Bone marrow (tissue), 2 donors: ENCODE results near the gene NPAS3.

Experiments used
- DNase-seq, 2 donors: peaks; one replicate each; lab custom pipeline; 2025; lab: John Stamatoyannopoulos, UW

NPAS3 gene

DNA sequence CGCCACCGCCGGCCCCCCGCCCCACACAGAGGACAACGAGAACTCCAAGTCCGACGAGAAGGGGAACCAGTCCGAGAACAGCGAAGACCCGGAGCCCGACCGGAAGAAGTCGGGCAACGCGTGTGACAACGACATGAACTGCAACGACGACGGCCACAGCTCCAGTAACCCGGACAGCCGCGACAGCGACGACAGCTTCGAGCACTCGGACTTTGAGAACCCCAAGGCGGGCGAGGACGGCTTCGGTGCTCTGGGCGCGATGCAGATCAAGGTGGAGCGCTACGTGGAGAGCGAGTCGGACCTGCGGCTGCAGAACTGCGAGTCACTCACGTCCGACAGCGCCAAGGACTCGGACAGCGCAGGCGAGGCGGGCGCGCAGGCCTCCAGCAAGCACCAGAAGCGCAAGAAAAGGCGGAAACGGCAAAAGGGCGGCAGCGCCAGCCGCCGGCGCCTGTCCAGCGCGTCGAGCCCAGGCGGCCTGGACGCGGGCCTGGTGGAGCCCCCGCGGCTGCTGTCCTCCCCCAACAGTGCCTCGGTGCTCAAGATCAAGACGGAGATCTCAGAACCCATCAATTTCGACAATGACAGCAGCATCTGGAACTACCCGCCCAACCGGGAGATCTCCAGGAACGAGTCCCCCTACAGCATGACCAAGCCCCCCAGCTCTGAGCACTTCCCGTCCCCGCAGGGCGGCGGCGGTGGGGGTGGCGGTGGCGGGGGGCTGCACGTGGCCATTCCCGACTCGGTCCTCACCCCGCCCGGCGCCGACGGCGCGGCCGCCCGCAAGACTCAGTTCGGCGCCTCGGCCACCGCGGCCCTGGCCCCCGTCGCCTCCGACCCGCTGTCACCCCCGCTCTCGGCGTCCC lies 861.3 kb downstream of the NPAS3 start:
- no peak for DNase-seq

GRCh38 chr14:33800735-33801163 lies 862.1 kb downstream of the NPAS3 start:
- no peak for DNase-seq

GRCh38 chr14:33802737-33803136 lies 864.1 kb downstream of the NPAS3 start:
- no peak for DNase-seq

GRCh38 chr14:33805593-33805992 lies 866.9 kb downstream of the NPAS3 start:
- DNase-seq, result no peak

DNA sequence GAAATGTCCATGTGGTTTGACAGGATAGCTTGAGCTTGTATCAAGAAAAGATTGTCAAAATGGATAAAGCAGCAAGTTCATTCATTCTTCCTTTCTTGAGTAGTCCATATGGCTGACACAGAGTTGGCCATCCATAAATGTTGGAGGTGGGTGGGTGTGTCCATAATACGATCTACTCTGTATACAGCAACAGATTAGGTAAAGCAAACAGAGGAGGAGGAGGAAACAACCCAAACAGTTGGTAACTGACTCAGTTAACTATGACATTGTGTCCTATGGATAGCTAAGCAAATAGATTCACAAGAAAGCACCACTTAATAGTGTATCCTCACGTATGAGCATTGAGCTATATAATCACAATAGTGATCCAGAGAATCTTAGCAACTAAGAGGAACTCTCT lies 868.2 kb downstream of the NPAS3 start:
- no peak for DNase-seq

GRCh38 chr14:33808187-33808586 lies 869.5 kb downstream of the NPAS3 start:
- no peak for DNase-seq

DNA sequence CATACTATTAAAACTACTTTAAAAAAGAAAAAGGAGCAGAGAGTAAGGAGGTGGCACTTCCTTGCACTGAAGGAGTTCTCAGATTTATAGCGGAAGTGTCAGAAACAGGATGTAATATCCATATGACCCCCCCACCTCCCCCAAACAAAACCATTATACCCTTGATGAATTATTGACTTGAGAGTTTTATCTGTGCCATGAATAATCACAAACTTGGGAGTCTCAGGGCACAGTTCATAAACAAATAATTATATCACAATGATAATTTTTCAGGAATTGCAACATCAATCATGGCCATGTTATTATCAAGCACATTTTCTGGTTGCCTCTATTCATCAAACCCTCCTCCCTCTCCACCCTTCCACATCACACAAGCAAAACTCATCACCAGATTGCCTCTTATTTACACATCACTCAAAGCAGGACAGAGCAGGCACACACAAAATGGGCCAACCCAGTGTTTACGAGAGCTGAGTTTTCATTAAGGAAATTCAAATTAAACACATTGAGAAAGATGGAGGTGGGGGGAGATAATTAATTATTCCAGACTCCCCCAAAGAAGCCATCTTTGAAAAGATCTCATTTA lies 870.8 kb downstream of the NPAS3 start:
- DNase-seq, result no peak

- DNase-seq, result no peak
These were observed 871.6 kb downstream of the NPAS3 start for GRCh38 chr14:33810308-33810707.

DNA sequence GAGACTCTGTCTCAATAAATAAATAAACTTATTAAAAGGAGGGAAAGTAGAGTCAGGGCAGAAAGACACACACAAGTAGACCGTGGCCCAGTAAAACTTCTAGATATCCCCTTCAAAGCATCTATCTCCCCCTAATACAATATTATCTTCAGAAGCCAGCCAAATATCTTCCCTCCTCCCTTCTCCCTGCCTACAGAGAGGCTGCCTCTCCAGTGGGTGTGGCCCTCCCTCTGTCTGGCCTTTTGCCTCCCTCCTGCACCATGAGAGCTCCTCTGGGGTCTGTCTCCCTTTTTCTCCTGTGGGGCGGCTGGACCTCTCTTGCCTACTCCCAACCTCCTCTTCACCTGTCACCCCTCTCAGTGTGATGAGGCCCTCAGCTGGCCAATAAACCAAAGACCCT lies 873.0 kb downstream of the NPAS3 start:
- no peak for DNase-seq

DNA sequence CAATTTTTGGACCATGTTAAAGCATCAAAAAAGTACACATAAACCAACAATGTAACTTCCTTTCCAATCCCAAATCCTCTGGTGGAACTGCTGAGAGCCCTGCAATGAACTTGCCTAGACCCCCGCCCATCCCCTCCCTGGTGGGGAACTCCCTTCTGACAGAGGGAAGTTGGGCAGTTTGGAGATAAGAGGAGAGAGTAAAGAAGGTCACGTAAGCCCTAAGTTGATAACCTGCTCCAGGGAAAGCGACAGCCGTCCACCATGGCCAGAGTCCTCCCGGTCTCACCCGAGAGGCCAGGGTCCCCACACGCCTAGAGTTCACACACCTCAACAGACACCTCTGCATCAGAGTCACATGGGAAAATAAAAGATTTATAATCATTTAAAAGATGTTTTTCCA lies 873.5 kb downstream of the NPAS3 start:
- no peak for DNase-seq

DNA sequence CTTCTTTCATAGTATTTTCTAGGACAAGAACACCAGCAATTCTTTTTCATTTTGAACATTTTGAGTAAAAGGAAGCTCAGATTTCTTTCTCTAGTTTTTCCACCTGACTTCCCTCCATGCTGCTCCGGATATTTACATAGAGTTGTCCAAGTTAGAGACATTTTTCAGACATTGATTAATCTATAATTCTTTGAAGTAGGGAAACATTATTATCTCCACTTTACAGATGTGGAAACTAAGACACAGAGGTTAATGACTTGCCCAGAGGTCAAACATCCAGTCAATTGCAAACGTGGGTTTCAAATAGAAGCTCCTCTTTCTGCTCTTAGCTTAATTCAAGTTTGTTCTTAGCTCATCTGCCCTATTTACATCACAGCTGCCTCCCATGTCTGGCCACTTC lies 873.9 kb downstream of the NPAS3 start:
- DNase-seq, result no peak

DNA sequence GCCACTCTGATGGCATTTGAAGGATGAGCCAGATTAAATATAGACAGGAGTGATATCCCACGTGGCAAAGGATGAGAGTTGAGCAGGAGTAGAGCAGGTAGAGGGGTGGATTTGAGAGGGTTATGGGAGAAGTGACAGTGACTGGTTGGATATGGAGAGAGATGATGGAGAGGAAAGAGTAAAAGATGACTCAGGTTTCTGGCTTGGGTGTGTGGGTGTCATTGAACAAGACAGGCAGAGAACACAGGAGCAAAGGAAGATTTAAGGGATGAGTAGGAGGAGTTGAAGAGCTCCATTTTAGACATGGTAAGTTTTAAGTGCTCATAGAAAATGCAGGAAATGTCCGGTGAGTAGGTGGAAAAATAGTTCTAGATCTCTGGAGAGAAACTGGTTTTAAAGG lies 875.3 kb downstream of the NPAS3 start:
- DNase-seq, result no peak

DNA sequence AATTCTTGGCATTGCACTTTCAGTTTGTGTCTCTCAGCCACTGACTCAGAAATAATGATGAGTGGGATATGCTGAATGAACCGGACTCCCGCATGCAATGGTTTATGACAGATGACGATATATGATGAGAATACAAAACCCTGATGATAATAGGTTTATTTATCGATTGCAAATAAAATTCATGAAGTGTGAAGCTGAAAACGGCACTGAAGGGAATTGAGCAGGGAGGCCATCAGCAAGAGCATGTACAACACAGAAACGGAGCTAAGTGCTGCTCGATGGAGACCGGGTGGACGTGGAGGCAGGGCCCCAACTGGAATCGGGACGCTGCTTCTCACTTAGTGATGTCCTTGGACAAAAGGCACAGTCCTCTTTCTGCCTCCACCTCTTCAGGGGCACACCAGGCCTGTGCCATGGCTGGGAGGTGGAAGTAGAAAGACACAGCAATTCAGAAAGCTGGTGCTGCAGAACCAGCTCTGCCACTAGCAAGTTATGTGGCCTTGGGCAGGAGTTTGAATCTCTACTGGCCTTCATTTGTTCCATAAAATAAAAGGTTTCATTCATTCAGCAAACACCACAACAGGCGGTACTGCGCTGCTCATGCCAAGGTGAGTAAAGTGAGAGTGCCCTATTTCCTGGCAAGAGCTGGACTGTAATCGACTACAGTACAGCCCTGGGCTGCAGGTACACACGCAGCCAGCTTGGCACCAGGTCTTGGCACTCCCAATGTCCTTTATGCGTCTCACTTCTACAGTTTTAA lies 895.2 kb downstream of the NPAS3 start:
- no peak for DNase-seq

- DNase-seq, result no peak
These were observed 896.0 kb downstream of the NPAS3 start for GRCh38 chr14:33834466-33835260.

DNA sequence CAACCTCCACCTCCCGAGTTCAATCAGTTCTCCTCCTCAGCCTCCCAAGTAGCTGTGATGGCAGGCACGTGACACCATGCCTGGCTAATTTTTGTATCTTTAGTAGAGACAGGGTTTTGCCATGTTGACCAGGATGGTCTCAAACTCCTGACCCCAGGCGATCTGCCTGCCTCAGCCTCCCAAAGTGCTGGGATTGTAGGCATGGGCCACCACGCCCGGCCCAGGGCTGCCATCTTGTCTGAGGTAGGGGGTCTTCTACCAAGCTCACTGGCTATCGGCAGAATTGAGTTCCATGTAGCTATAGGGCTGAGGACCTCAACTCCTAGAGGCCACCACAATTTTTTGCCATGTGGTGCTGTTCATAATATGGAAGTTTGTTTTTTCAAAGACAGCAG lies 896.6 kb downstream of the NPAS3 start:
- no peak for DNase-seq

DNA sequence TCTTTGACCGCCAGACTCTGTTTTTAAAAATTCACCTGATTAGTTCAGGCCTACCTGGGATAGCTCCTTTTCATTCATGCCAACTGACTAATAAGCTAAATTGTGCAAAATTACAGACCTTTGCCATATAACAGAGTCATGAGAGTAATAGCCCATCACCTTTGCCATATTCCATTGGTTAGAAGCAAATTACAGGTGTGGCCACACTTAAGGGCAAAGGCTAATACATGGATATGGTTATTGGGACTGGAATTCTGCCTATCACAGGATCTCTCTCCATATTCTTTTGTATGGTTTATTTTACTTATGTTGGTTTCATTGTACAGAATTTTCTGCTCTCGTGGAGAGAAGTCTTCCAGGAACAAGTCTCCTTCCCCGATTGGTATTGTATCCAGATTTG lies 897.0 kb downstream of the NPAS3 start:
- DNase-seq, result no peak

DNA sequence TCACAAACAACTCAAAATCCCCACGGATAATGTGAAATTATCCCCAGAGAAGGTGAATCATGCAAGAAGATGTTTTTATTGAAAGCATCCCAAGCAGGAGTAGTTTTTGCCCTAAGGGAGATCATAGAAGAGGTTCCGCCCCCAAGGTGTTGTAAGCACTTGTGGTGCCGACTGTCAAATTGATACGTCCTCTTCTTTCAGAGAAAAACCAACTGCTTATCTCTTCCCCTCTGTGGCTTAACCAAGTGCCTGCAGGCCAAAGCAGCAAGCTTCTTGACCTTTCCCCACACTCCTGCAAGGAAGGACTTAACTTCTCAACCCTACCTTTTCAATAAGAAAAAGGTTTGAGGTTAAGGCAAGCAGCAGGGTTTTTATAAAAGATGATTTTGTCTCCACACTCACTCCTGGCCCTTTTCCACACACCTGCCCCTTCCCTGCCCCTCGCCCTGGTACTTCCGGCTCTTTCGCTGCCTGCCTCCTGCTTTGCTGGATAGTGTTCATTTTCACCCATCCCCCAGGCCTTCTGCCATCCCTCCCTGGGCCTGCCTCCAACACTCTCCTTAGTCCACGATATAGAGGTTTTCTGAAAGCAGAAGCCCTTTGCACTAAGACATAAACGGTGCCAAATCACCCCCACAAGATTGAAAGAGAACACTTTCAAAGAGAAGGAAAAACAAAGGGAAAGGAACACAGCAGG lies 897.7 kb downstream of the NPAS3 start:
- DNase-seq, result no peak

GRCh38 chr14:33836900-33837577 lies 898.4 kb downstream of the NPAS3 start:
- DNase-seq, result no peak

GRCh38 chr14:33837943-33838683 lies 899.4 kb downstream of the NPAS3 start:
- no peak for DNase-seq
